ENCODE results near the gene TPD52L1.
"Not testable (repeated sequence)": the region's sequence is repeated elsewhere in the genome, so short reads cannot be mapped to it uniquely, and the experiment has no call there.

TPD52L1 gene

GRCh38 chr6:125277838-125278237, 124.3 kb downstream of the TPD52L1 start:
- DNase-seq, result no peak

- DNase-seq, result no peak
Observed at GRCh38 chr6:125279961-125280360, 126.4 kb downstream of the TPD52L1 start.

- DNase-seq, result not testable (repeated sequence)
Observed at GRCh38 chr6:125280370-125281035, 126.9 kb downstream of the TPD52L1 start.

GRCh38 chr6:125282470-125282869, 128.9 kb downstream of the TPD52L1 start:
- DNase-seq, result not testable (repeated sequence)

- DNase-seq, result no peak
Observed at GRCh38 chr6:125285353-125285752, 131.8 kb downstream of the TPD52L1 start.

- no peak for DNase-seq
Observed at GRCh38 chr6:125285936-125286335, 132.4 kb downstream of the TPD52L1 start.

- no peak for DNase-seq
Observed at GRCh38 chr6:125287718-125288117, 134.1 kb downstream of the TPD52L1 start.

- DNase-seq, result no peak
Observed at GRCh38 chr6:125293587-125293986, 140.0 kb downstream of the TPD52L1 start.

GRCh38 chr6:125294036-125294435, 140.5 kb downstream of the TPD52L1 start:
- no peak for DNase-seq

GRCh38 chr6:125294925-125295324, 141.4 kb downstream of the TPD52L1 start:
- no peak for DNase-seq

- no peak for DNase-seq
Observed at GRCh38 chr6:125296471-125296870, 142.9 kb downstream of the TPD52L1 start.

- no peak for DNase-seq
Observed at GRCh38 chr6:125299257-125299656, 145.7 kb downstream of the TPD52L1 start.

GRCh38 chr6:125300992-125301434, 147.4 kb downstream of the TPD52L1 start:
- no peak for DNase-seq

GRCh38 chr6:125301435-125302391, 148.1 kb downstream of the TPD52L1 start, which contains the start of gene HDDC2:
Gene HDDC2 (minus strand): TSS chr6:125301967. CDS start chr6:125301932, 35 bp downstream.
- no peak for DNase-seq

GRCh38 chr6:125302840-125303511, 149.4 kb downstream of the TPD52L1 start:
- DNase-seq, result no peak

- no peak for DNase-seq
Observed at GRCh38 chr6:125303512-125303854, 149.9 kb downstream of the TPD52L1 start.

- DNase-seq, result no peak
Observed at GRCh38 chr6:125304970-125305660, 151.5 kb downstream of the TPD52L1 start.

- DNase-seq, result no peak
Observed at GRCh38 chr6:125306756-125307149, 153.2 kb downstream of the TPD52L1 start.

- no peak for DNase-seq
Observed at GRCh38 chr6:125307150-125307838, 153.7 kb downstream of the TPD52L1 start.

GRCh38 chr6:125307964-125308615, 154.5 kb downstream of the TPD52L1 start:
- no peak for DNase-seq

GRCh38 chr6:125310994-125311649, 157.5 kb downstream of the TPD52L1 start:
- peak; percentile 46 for DNase-seq
